ENCODE results near the gene CMIP.

The CMIP gene

GRCh38 chr16:81458149-81458669 lies 13.6 kb downstream of the CMIP start:
- DNase-seq (ENCODE audit: low read depth) = no peak
- no peak overlapping the region for H3K4me3 ChIP-seq (ENCODE audit: low read length)
- no peak for TF ChIP-seq CTCF (IDR thresholded peaks at IDR 0.05; ENCODE audit: insufficient read depth, low read depth, low read length, missing control alignments)

GRCh38 chr16:81458827-81459598 lies 14.4 kb downstream of the CMIP start:
- H3K4me3 ChIP-seq (ENCODE audit: low read length) = no peak overlapping the region
- DNase-seq (ENCODE audit: low read depth) = no peak
- no peak for TF ChIP-seq CTCF (IDR thresholded peaks at IDR 0.05; ENCODE audit: insufficient read depth, low read depth, low read length, missing control alignments)

GRCh38 chr16:81460075-81460474 lies 15.5 kb downstream of the CMIP start:
- no peak for TF ChIP-seq CTCF (IDR thresholded peaks at IDR 0.05; ENCODE audit: insufficient read depth, low read depth, low read length, missing control alignments)
- no peak for DNase-seq (ENCODE audit: low read depth)
- no peak overlapping the region for H3K4me3 ChIP-seq (ENCODE audit: low read length)

- no peak for DNase-seq (ENCODE audit: low read depth)
These were observed 16.6 kb downstream of the CMIP start for GRCh38 chr16:81461243-81461642.

GRCh38 chr16:81461766-81462165 lies 17.2 kb downstream of the CMIP start:
- no peak overlapping the region for H3K4me3 ChIP-seq (ENCODE audit: low read length)
- no peak for DNase-seq (ENCODE audit: low read depth)
- TF ChIP-seq CTCF (IDR thresholded peaks at IDR 0.05; ENCODE audit: insufficient read depth, low read depth, low read length, missing control alignments) = no peak

More at GRCh38 chr16:81461243-81461642, 16.6 kb downstream of the CMIP start:
- no peak overlapping the region for H3K4me3 ChIP-seq (ENCODE audit: low read length)
- TF ChIP-seq CTCF (IDR thresholded peaks at IDR 0.05; ENCODE audit: insufficient read depth, low read depth, low read length, missing control alignments) = no peak

- no peak for DNase-seq (ENCODE audit: low read depth)
- H3K4me3 ChIP-seq (ENCODE audit: low read length) = no peak overlapping the region
- TF ChIP-seq CTCF (IDR thresholded peaks at IDR 0.05; ENCODE audit: insufficient read depth, low read depth, low read length, missing control alignments) = no peak
These were observed 18.1 kb downstream of the CMIP start for GRCh38 chr16:81462683-81463082.
